PC-3 (cell line): ENCODE measurements around the gene ARPC4.

Experiments
- CTCF ChIP-seq: fragments of 300-600 bp; sonication (generic); conservative IDR thresholded peaks from 2 replicates; pipeline ENCODE4 v1.5.1; 2017; ENCODE audit warnings: antibody characterized with exemption, low read depth, mild to moderate bottlenecking, low read length
- EZH2 ChIP-seq: fragments of 300-600 bp; sonication (generic); IDR thresholded peaks from one replicate; pipeline ENCODE4 v1.6.1; 2017; ENCODE audit warnings: antibody characterized with exemption, mild to moderate bottlenecking, low read length; ENCODE audit not compliant: unreplicated experiment

- TF ChIP-seq EZH2 = no peak
- no peak for TF ChIP-seq CTCF
Measured at GRCh38 chr3:9769426-9770275, 23.2 kb upstream of the ARPC4 start, which contains the start of gene CAMK1.
